Measurements from ENCODE around the gene PNCK.

DNA sequence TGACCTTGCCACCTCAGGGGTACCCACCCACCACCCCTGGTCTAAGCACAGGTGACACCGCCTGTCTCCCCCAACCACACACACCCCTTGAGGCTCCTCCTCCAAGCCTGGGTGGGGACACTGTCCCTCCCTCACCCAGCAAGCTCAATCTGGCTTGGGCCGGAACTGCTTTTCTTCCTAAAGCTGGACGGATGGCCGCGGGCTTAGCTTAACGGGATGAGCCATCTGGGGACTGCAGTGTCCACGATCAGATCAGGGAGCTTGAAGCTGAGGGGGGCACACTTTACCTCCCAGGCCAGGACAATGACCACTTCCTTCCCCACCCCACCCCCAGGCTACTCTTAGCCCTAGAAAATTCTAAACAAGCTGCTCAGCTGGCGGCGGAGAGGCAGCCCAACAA, 13.1 kb upstream of the PNCK start:
- TF ChIP-seq, protein P1, sequence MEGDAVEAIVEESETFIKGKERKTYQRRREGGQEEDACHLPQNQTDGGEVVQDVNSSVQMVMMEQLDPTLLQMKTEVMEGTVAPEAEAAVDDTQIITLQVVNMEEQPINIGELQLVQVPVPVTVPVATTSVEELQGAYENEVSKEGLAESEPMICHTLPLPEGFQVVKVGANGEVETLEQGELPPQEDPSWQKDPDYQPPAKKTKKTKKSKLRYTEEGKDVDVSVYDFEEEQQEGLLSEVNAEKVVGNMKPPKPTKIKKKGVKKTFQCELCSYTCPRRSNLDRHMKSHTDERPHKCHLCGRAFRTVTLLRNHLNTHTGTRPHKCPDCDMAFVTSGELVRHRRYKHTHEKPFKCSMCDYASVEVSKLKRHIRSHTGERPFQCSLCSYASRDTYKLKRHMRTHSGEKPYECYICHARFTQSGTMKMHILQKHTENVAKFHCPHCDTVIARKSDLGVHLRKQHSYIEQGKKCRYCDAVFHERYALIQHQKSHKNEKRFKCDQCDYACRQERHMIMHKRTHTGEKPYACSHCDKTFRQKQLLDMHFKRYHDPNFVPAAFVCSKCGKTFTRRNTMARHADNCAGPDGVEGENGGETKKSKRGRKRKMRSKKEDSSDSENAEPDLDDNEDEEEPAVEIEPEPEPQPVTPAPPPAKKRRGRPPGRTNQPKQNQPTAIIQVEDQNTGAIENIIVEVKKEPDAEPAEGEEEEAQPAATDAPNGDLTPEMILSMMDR (conservative IDR thresholded peaks at IDR 0.05 in 1 of 2, IDR thresholded peaks at IDR 0.05 in 1 of 2; ENCODE audit: low read depth in 1 of 2, low read length in 2 of 2): no peak
- TF ChIP-seq EZH2 (IDR thresholded peaks at IDR 0.05; ENCODE audit: low read length, missing control alignments): no peak
